Cardiac septum (tissue), 1 donor: ENCODE data around the gene ICAM4. TPM values are rescaled to one million over a fixed set of nuclear protein-coding genes. Genes with fewer than 3 reads are reported as not detected.
A peak's percentile ranks its signal among the peaks of the same experiment; 100 is the strongest.

Experiments
- DNase-seq: peaks from one replicate; pipeline ENCODE4 v3.0.0-alpha.2; 2020; ENCODE audit warnings: low spot score
- intact Hi-C: fragments of 100-400 bp; cut with DNase I; formaldehyde crosslinking; loops from one replicate; pipeline ENCODE4 v1.14.0; 2022
- total RNA-seq: library from RNA; stranded (reverse); fragmentation: NEBNext Ultra II Directional; extraction: Animal tissue kit (Norgen Biotek cat#: 25700); gene quantifications from one replicate; pipeline ENCODE4 v1.2.1, GENCODE V29; 2021
- donor health status: DM: no; HTN: no; CAD: no.

Gene ICAM4
- total RNA-seq, 1 donor from 2014 or later = 0.46 TPM

DNA sequence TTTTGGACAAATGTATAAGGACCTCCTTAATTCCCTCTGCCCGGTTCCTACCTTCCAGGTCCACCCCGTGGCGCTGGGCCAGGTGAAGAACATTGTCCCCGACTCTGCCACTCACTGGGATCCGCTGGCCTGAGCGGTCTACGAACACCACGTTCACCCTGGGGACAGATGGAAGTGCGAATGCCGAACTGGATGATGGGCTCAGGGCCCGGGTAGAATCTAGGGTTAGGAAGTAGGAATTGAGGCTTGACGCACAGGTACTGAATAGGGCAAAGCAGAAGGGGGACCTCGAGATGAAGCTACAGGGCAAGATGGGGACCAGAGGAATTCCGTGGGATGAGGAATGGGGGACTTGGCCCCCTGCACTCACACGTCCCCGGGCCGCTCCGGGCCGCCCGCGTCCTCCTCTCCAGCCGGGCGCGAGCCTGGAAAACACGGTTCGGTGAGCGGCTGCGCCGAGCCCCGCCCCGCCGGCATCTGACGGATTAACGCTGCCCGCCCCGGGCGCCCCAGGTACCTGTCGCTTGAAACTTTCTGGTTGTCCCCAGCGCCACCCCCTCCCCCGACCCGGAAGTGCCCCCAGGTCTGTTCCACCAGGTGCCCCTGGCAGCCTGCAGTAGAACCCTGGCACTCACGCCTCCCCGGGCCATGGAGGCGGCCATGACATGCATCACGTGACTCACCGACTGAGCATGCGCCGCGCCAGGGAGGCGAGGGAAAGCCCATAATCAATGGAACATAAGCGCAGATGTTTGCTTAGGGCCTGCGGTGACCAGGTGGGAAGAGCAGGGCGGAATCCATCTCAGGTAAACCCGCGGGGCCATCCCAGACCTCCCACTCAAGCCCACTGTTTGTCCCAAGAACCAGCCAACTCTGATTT is 28.8 kb downstream of the ICAM4 start, which contains the start of gene FDX2:
FDX2 (minus strand) TSS at position 681 of the 880 bp plus-strand sequence; CDS start at position 662, 19 bp downstream.
- DNase-seq = peak; percentile 94
- intact Hi-C loops = no loop called here

DNA sequence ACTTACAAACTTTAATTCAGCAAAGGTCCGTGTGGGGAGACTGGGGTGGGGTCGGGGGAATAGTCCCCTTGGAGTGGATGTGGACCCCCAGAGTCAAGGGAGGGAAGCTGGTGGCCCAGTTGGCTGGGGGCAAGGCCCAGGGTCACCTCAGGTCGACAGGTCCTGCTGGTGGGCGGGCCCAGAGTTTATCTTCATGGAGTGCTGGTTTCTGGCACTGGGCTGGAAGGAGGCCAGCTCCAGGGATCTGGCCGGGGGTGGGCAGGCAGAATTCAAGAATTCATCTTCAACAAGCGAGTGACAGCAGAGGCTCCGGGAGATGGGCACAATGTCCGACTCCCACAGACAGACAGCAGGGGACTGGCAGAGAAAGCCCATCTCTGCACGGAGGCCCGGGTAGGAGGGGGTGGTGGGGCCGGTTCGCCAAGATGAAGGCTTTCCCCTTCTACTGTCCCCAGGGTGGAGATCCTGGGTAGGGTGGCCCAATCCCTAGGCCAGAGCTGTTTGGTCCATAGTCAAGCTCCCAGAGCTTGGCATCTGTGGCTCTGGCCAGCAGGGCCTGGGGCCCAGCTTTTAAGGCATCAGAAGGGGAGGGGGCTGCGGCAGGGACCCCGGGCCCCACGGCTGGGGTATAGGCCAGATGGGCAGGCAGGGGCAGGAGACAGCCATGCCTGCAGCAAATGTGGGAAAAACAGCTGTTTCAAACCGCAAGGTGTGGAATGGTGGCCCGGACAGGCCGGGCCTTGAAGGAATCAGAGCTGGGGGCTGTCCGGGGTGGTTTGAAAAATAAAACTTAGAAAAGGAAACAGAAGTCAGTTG is 29.7 kb downstream of the ICAM4 start:
- intact Hi-C loops = no loop called here

DNA sequence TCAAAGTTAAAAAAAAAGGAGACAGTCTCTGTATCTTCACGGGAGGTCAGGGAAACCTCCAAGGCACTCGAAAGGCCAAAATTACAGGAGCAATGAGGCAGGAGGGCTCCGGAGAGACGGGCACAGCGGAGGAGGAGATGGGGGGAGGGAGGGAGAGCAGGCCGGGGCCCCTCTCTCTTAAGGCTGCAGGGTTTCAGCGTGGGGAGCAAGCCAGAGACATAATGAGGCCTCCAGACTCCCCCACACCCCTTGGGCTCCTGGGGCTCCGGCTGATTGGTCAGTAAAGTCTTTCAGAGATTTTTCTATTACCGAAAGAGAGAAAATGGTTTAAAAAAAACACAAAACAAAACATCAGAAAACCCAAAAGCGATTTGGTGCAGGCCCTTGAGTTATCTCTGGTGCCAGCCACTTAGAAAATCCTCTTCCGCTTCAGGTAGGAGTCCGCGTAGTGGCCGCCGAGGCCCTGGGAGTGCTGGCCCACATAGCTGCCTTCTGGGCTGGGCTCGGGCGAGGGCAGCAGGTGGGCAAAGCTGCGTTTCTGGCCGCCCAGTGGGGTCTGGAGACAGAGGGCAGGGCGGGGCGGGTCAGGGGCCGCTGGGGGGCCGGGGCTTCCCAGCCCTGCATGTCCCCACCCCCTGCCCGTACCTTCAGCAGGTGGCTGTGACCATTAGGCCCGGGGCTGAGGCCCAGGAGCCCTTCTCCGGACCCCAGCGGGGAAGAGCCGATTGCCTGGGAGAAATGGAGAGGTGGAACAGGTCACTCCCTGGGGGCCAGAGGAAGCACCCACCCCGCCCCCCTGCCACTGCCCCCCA is 30.5 kb downstream of the ICAM4 start:
- DNase-seq = no peak
- intact Hi-C loops = no loop called here

More for the DNA sequence above, 29.7 kb downstream of the ICAM4 start:
- no peak for DNase-seq

DNA sequence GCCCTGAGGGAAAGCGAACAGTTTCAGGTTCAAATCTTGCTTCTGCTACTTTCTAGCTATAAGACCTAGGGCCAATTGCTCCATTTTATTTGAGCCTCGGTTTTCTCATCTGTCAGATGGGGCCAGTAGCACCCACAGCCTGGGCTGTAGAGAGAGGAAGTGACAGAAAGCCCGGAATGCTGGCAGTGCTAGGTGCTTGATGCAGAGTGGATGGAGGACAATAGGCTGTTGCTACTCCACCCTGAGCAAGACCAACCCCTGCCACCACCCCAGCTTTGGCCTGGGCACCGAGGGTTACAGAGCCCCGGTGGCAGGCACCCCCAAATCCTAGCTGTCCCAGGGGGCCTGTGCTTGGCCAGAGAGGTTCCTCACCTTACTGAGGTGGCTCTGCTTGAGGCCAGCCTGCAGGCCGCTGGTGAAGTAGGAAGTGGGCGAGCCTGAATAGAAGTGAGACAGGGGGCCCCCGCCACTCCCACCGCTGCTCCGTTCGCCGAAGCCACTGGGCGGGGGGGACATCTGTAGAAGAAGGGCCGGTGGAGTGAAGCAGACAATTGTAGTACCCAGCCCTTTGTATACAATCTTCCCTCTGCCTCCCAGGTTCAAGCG is 31.2 kb downstream of the ICAM4 start:
- intact Hi-C loops = no loop called here
- DNase-seq = no peak

DNA sequence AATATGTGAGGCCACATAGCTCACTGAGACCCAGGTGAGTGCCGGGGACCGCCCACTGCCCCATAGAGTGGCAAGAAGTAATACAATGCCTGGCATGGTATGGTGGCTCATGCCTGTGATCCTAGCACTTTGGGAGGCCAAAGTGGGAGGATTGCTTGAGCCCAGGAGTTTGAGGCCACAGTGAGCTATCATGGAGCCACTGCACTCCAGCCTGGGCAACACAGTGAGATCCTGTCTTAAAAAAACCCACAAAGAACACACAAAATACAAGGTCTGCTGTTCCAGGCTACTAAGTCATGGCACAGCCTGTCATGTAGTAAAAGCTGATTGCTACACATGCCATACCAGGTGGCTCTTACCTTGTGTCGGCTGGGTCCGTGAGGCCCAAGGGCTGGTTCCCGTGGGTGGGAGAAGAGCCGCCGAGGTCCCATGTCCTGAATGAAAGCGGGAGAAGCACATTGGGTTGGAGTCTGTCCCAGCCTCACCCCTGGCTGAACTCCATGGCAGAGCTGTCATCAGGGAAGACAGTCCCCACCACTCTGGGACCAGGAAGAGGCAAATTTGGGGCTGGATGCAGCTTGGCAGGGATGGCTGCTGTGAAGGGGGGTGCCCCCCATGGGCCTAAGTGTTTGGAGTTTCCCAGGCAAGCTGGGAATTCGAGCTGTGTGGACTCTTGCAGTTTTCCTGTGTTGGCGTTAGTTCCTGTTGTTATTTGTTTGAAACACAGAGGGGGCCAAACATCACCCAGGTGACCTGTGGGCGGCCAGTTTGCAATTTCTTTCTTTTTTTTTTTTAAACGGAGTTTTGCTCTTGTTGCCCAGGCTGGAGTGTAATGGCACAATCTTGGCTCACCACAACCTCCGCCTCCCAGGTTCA is 32.3 kb downstream of the ICAM4 start:
- no peak for DNase-seq
- intact Hi-C loops = no loop called here

DNA sequence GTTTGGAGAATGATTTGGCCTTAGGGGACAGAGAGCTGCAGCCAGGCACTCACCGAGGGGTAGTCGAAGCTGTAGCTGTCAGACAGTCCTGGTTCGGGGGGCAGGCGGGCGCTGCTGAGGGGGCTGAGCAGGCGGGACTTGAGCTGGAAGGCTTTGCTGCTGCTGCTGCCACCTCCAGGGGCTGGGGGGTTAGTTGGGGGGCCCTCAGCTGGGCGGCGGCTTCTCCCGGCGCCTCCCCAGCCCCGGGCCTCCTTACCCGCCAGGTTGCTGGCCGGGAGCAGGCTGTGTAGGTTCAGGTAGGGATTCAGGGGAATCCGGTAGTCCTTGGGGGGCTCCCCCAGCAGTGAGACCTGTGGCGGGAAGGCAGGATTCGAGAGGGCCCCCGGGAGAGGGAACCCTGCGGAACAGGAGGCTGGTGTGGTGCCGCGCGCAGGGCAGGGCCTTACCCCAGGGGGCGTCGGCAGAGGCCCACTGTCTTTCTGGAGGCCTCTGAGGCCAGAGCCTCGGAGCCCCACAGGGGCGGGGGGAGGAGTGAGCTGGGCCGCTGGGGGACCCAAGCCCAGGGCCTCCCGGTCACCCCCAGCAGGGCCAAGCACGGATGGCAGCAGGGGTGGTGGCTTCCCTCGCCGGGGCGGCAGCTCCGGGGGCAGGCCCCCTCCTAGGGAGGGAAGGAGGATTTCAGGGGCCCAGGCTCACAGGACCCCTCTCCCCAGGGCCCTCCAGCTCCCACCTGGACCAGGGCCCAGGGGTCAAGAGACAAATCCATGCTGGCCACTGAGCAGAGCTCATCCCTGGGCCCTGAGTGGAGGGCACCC is 34.1 kb downstream of the ICAM4 start:
- intact Hi-C loops = no loop called here
- no peak for DNase-seq

DNA sequence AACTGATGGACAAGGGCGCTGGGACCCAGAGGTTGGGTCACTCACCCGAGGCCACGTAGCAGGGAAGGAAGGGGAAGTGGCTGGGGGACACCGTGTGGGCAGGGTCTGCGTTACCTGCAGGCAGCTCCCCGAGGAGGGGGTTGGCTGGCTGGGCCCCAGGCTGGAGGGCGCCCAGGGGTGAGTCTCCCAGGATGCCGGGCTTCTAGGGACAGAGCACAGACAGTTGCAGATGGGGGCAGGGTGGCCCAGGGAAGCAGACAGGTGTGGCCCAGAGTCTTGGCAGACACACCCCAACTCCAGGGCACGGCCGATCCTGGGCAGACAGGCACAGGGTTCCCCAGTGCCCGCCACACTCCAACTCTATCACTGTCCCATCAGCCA is 34.7 kb downstream of the ICAM4 start:
- DNase-seq = no peak
- intact Hi-C loops = no loop called here

DNA sequence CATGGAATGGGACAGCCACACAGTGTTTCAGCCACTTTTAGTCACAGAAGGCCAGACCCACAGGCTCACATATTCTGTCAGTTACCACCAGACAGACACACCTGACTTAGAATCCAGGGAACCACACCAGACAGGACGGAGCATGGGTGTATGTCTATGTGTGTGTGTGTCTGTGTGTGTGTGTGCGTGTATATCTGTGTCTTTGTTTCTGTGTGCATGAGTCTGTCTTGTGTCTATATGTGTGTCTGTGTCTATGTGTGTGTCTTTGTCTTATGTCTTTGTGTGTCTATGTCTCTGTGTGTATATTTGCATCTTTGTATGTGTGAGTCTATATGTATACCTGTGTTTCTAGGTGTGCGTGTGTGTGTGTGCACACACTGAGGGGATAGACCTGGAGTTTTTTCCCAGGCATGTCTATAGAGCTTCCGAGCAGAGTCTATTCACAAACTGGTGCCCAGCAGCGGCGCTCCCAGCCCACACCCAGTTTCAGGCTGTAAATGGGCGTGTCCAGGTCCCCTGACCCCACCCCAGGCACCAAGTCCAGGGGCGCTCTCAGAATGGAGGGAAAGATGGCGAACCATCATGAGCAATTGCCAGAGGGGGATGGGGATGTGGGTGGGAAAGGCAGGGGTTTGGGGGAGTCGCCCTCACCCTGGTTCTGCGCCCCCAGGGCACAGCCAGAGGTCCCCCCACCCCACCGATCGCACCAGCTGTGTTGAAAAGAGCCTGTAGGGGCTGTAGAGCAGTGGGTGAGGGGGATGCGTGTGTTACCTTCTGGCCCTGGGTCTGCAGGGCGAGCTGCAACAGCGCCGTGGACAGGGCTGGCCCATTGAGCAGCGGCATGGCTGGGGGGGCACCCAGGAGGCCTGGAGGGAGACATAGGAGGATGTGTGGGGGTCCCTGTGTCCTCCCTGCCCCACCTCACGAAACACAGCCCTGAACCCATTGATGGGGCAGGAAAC is 35.4 kb downstream of the ICAM4 start:
- DNase-seq = no peak
- intact Hi-C loops = no loop called here

DNA sequence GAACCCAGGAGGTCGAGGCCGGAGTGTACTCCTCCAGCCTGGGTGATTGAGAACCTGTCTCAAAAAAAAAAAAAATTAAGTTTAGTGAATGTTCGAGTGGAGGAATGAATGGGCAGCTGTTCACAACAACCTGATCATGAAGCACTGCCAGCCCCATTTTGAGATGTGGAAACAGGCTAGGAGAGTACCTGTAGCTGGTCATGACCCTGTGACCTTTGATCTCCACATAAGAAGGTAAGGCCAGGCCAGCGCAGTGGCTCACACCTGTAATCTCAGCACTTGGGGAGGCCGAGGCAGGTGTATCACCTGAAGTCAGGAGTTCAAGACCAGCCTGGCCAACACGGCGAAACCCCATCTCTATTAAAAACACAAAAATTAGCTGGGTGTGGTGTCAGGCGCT is 39.0 kb downstream of the ICAM4 start:
- intact Hi-C loops = no loop called here
- no peak for DNase-seq

DNA sequence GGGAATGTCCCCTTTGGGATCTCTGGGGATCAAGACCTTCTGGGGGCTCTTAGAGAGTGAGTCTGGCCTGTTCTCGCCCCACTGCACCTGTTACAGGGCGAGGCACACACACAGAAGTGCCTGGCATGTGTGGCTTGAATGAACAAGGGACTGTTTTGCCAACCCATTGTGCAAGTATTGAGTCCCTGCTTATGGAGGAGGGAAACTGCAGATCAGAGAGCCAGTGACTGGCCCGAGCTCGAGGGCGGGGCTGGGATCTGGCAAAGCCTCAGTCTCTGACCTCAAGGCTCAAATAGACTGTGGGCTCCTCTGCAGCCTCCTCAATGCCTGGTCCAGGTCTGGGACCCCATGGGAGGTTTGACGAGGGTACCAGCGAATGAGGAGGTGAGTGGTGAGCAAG is 41.0 kb downstream of the ICAM4 start:
- no peak for DNase-seq
- intact Hi-C loops = no loop called here

DNA sequence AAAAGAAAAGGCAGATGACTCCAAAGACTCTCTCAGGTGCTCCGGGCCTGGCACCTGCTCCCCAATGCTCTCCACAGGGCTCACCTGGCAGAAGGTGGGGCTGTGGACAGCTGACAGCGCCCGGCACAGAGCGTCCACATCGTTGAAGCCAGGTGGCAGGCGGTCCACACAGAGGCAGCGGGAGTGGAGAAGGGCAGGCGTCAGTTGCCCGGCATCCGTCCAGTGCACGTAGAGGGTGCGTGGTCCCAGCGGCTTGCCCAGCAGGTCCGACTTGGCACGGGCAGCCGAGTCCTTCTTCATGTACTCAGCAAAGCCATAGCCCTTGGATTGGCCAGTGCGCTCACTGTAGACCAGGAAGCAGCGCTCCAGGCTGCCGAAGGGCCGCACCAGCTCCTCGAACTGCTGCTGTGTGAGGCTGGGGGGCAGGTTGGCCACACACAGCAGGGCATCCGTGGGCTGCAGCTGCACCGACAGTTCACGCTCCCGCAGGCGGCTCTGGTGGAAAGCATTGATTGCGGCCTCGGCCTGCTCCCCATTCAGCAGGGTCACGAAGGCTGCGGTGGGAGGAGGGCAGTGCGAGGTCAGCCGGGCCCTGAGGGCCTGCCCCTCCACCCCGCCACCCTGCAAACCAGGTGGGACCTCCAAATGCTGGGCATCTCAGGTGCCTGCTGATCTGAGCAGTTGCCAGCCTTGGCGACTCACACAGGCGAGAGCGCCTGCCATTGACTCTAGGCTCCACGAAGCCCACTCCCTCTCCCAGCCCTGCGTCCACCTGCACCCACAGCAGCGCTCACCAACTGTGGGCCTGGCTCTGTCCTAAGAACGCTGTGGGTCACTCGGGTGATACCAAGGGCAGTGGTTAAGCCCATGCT is 42.0 kb downstream of the ICAM4 start:
- DNase-seq = no peak

DNA sequence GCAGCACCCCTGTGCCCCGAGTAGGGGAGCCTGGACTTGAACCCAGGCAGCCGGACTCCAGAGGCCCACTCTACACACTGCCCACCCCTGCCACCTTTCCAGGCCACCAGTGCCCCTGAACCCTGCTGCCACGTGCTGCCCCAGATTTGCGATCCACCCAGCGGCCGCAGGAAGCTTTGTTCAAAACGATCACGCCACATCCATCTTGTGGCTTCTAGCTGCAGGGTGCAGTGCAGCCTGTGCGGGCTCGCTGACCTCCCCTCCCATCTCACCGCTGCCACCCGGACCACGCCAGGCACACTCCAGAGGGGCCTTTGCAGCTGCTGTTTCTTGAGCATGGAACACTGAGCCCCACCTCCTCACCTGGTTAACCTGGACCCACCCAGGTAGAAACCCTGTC is 42.8 kb downstream of the ICAM4 start:
- DNase-seq = no peak
- intact Hi-C loops = no loop called here

More for the DNA sequence above, 42.0 kb downstream of the ICAM4 start:
- intact Hi-C loops = no loop called here

DNA sequence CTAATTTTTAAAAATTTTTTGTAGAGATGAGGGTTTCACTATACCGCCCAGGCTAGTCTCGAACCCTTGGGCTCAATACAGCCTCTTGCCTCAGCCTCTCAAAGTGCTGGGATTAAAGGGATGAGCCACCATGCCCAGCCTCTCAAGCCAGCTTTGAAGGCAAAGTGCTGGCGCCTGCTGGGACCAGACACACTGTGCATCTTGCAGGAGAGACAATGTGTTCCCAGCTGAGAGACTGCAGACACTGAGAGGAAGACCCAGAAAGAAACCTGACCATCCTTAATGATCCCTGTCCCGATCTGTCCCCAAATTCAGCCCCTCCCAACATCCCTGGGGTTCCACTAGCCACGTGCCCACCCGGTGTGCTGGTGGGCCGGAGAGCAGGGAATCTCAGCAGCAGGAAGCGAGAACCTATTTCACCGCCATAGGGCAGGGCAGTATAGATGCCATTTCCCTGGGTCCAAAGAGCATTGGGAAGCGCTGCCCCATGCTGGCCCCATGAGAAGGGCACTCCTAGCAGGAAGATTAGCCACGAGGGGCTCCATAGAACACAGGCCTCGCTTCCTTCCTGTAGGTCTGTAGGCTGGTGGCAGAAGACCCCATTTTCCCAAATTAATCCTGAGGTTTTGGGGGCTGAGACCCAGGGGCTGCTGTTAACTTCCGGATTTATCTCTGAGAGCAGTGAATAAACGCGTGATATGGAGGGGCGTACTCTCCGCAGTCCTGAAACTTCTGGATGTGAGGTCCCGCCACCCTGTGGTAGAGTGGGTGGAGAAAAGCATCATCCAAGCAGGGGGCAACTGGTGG is 45.6 kb downstream of the ICAM4 start:
- intact Hi-C loops = loop anchor here (2.0 to 5.0 kb wide), 2 partner anchors 60 to 70 kb away; partner anchors contain the start of genes CDC37 and ICAM1
- DNase-seq = no peak

DNA sequence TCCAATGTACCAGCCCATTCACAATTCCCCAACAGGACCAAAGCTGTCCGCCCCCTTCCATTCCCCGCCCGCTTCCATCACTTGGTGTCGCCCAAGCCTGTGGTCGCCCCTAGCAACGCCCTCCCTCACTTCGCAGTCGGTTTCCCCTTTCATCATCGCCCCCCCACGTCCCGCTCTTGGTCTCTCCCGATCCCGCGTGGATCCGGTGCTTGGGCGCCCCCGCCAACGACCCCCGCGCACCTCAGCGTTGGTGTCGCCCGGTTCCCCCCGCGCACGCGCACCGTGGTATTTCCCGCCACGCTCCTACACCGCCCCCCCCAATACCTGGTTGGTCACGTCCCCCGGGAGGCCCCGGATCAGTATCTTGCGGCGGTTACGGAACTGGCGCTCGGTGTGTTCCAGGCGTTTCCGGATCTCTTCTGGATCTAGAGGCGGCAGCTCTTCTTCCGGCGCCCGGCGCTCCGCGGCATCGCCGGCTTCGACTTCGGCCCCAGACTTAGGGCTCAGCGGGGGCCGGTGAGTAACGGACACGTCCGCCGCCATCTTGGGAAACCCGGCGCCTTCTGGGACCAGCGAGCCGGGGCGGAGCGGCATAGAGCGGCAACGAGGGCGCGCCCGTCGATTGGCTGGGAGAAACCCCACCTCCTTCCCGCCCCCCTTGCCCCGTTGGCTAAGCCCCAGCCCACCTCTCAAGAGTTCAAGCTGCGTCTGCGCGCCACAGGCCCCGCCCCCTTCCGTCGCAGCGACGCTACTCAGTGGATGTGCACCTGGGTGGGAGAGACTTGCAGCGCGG is 46.4 kb downstream of the ICAM4 start, which contains the start of gene RAVER1:
RAVER1 (minus strand) TSS at position 565 of the 793 bp plus-strand sequence; CDS start at position 543, 22 bp downstream.
- intact Hi-C loops = loop anchor here (2.0 to 5.0 kb wide), 2 partner anchors 61 to 70 kb away; partner anchors contain the start of genes CDC37 and ICAM1

More for the DNA sequence above, 46.4 kb downstream of the ICAM4 start, which contains the start of gene RAVER1:
- peak; percentile 100 for DNase-seq
